Activated naive CD8-positive, alpha-beta T cell treated with anti-CD3 and anti-CD28 coated beads, Interleukin-2, amount 10 ng/mL, durations not matched to agents 7 days and 5 days (primary cell): ENCODE data around the gene ELMO2. TPM values are rescaled to one million over a fixed set of nuclear protein-coding genes. Genes with fewer than 3 reads are reported as not detected.

Experiments
- ATAC-seq: fragments of 150-1000 bp; cut with Tn5 transposase; one replicate; pipeline ENCODE4 v1.10.0; 2021; ENCODE audit warnings: low read depth, moderate library complexity
- POLR2A ChIA-PET: fragments of 350-600 bp; sonication (Branson Sonifier 250); formaldehyde crosslinking; loops from one replicate; lab custom pipeline; 2021; ENCODE audit warnings: antibody characterized with exemption; lab: Charles Lee
- DNase-seq: peaks from one replicate; pipeline ENCODE4 v3.0.0; 2021
- H3K27ac Mint-ChIP-seq: one replicate; pipeline ENCODE4 v1.8.0; 2022; ENCODE audit warnings: mild to moderate bottlenecking, mixed read lengths
- H3K27me3 Mint-ChIP-seq: one replicate; pipeline ENCODE4 v1.8.0; 2022; ENCODE audit warnings: mild to moderate bottlenecking, moderate library complexity, mixed read lengths
- H3K36me3 Mint-ChIP-seq: one replicate; pipeline ENCODE4 v1.8.0; 2021; ENCODE audit warnings: mild to moderate bottlenecking, mixed read lengths
- H3K4me1 Mint-ChIP-seq: one replicate; pipeline ENCODE4 v1.8.0; 2021; ENCODE audit warnings: mixed read lengths
- H3K4me3 Mint-ChIP-seq: one replicate; pipeline ENCODE4 v1.8.0; 2022; ENCODE audit warnings: mild to moderate bottlenecking, moderate library complexity, mixed read lengths
- H3K9me3 Mint-ChIP-seq: one replicate; pipeline ENCODE4 v1.8.0; 2021; ENCODE audit warnings: mixed read lengths
- total RNA-seq, 2 experiments: library from RNA; stranded (reverse); gene quantifications; one replicate each; pipeline ENCODE4 v1.2.3, GENCODE V29; 2021

The ELMO2 gene
- total RNA-seq, 2 experiments from 2014 or later = 66.8 to 75.2 TPM

DNA sequence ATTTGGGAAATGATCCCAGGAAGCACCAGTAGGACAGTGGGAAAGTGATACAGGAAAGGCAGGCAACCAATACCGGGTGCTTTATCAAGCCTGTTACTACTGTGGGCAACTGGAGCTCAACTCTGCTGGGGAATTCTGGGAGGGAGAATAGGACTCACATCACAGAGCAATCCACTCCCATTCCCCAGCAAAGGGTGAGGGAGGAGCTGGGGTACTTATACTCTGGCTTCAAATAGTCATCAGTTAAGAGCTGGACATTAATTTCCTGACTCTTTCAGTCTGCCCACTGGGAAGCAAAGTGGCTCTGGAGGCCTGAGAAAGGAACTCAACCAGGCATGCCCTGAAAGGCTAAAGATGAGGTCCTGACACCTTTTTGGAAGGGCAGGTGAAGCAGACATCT, 80.6 kb downstream of the ELMO2 start:
- Mint-ChIP-seq H3K27me3 (peaks cover 6% of the 10 kb centered on the region), H3K4me1 (no peaks in the 10 kb centered on the region)
- POLR2A ChIA-PET = no interaction called here

DNA sequence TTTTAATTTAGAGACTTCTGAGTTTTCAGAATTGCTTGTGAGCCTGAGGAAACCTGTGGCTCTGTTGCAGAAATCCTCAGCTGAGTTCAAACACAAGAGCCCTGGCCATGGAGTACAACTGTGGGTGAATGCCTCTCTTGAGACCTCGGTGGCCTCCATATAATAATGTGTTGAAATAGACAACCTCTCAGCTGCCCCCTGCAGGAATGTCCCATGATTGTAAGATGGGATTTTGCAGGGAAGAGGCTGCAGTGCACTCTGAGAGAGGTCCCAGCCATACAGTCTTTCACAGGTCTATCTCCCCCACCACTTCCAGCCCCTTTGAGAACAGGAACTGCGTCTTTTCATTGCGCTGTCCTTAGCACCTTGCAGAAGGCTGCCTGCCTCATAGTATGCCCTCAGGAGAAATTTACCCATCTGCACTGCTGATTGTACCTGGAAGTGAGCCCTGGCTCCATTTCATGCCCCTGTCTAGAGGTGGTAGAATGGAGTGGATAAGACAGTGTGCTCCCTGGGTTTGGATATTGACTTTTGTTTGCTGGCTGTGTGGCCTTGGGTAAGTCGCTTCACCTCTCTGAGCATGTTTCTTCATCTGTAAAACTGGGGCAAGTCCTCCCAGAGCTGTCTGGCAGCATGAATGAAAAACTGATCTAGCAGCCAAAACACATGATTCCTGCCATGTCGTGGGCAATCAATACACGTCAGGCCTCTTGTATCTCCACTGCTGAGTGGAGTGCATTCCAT, 81.3 kb downstream of the ELMO2 start:
- H3K27me3 Mint-ChIP-seq = peaks cover 7% of the 10 kb centered on the region
- H3K36me3 Mint-ChIP-seq = no peaks in the 10 kb centered on the region
- no peak overlapping the region for H3K4me3 Mint-ChIP-seq
- POLR2A ChIA-PET = no interaction called here
- H3K9me3 Mint-ChIP-seq = no peaks in the 10 kb centered on the region
- no peak overlapping the region for H3K27ac Mint-ChIP-seq
- DNase-seq = no peak
- H3K4me1 Mint-ChIP-seq = no peaks in the 10 kb centered on the region
- no peak for ATAC-seq

More for the DNA sequence above, 80.6 kb downstream of the ELMO2 start:
- no peaks in the 10 kb centered on the region for H3K9me3 Mint-ChIP-seq
- H3K27ac Mint-ChIP-seq = no peak overlapping the region
- H3K36me3 Mint-ChIP-seq = no peaks in the 10 kb centered on the region
- ATAC-seq (no peak), DNase-seq (no peak)
- no peak overlapping the region for H3K4me3 Mint-ChIP-seq

DNA sequence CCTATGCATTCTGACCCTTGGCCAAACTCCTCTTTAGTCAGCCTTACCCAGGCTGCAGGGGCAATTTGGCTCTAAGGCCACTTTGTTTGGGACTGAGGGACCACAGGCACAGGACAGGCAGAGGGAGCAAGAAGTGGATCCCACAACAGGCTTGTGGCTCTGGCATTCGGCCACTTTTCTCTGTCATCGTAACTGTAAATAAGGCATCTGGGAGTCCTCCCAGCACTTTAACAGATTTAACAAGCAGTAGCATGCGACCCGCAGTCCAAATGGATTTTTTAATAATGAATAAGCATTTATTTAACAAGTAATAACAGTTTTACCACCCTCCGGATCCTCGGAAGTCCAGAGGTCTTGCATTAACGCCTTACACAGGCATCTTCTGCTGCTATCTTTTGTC, 82.0 kb downstream of the ELMO2 start:
- Mint-ChIP-seq H3K4me3 (no peak overlapping the region), H3K36me3 (no peaks in the 10 kb centered on the region), H3K27me3 (peaks cover 10% of the 10 kb centered on the region), H3K27ac (no peak overlapping the region), H3K4me1 (no peaks in the 10 kb centered on the region), H3K9me3 (no peaks in the 10 kb centered on the region)
- ATAC-seq = no peak
- POLR2A ChIA-PET = no interaction called here
- DNase-seq = no peak

DNA sequence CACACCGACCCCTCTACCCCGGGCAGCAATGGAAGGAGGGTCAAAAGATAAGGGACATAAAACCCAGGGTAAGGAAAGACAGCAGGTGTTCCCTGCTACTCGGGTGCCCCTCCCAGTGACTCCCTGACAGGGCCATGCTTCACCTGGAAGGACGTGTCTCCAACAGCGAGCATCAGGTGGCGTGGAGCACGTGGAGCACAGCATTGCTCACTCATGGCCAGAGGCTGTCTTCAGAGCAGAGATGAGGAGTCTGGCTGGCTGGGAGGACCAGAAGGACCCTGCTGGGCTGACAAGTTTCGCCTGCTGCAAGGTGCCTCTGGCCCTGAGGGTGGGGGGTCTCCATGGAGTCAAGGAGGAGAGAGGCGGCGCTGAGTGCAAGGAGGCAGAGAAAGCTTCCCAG, 82.9 kb downstream of the ELMO2 start:
- Mint-ChIP-seq H3K27ac (no peak overlapping the region), H3K4me1 (no peaks in the 10 kb centered on the region), H3K27me3 (peaks cover 15% of the 10 kb centered on the region), H3K4me3 (no peak overlapping the region), H3K36me3 (no peaks in the 10 kb centered on the region), H3K9me3 (no peaks in the 10 kb centered on the region)
- ATAC-seq (no peak), DNase-seq (no peak)
- POLR2A ChIA-PET = no interaction called here

DNA sequence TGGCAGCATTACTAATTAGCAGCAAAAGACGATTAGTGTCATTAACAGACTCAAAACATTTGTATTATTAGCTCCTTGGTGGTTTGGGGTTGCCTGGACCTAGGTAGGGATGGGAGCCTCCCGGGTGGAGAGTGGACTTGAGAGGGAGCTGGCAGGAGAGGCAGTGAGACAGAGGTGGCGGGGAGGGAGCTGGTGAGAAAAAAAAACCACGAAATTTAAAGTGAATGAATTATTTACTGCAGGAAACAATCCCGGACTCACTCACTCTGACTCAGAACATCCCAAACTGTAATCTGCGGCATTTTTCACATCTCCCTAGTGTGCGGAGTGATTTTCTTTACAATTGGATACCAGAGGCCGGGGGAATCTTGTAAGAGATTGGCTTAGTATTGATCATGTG, 83.8 kb downstream of the ELMO2 start:
- Mint-ChIP-seq H3K27me3 (peaks cover 19% of the 10 kb centered on the region), H3K36me3 (no peaks in the 10 kb centered on the region), H3K27ac (no peak overlapping the region), H3K9me3 (no peaks in the 10 kb centered on the region), H3K4me1 (no peaks in the 10 kb centered on the region), H3K4me3 (no peak overlapping the region)
- POLR2A ChIA-PET = no interaction called here
- DNase-seq (no peak), ATAC-seq (no peak)

DNA sequence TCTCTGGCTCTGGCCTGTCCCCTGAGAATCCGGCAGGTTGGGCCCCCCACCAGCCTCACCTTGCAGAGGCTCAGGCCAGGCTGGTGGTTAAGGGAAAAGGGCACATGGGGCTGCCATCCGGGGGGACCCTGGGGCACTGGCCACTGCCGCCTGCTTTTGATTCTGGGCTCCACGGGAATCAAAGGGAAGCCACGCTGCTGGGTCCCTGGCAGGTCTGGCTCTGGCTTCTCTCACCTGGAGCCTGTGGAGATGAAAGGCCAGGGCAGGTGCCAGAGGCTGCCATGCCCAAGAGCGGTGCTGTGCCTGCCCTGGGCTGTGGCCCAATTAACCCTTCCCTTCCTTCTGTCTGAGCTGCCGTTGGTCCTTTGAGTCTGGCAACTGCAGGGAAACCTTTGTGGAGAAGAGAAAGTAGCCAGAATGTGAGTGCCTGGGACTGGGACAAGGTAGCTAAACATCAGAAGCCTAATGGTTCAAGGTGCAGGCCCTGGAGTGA, 88.7 kb downstream of the ELMO2 start:
- POLR2A ChIA-PET = no interaction called here
- ATAC-seq (no peak), DNase-seq (no peak)
- peaks cover 52% of the 10 kb centered on the region for H3K27me3 Mint-ChIP-seq
- H3K4me1 Mint-ChIP-seq = no peaks in the 10 kb centered on the region
- H3K9me3 Mint-ChIP-seq = no peaks in the 10 kb centered on the region
- no peaks in the 10 kb centered on the region for H3K36me3 Mint-ChIP-seq
- H3K27ac Mint-ChIP-seq = no peak overlapping the region
- no peak overlapping the region for H3K4me3 Mint-ChIP-seq

DNA sequence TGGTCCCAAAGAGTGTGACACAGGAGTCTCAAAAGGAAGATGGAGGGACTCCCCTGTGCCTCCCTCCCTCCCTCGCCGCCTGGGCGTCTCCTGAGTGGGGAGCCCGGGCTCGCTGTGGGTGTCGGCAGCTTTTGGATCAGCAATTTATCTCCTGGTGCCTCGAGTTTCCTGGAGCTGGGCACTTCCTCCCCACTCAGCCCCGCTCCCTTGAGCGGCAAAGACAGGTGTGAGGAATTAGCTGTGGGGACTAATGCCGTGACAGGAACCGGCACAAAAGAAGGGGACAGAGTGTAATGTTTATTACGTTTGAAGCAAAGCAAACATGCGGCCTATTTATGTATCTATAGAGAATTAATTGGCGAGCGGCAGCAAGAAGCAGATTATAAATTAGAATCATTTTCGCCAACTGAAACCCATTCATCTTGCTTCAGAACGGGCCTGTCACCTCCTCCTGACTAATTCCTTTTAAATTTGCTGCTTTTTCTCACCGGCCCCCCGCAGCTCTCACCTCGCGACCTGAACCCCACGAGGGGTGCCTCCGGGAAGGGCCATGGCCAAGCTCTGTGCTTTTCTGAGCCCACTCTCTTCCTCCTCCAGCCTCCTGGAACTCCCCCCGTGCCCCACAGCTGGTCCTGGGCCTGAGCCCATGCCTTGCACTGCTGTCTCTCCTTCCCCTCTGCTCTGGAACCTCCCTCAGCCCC, 89.3 kb downstream of the ELMO2 start:
- H3K27ac Mint-ChIP-seq = no peak overlapping the region
- no peaks in the 10 kb centered on the region for H3K36me3 Mint-ChIP-seq
- DNase-seq (no peak), ATAC-seq (no peak)
- H3K4me1 Mint-ChIP-seq = peaks cover under 1% of the 10 kb centered on the region
- H3K4me3 Mint-ChIP-seq = no peak overlapping the region
- POLR2A ChIA-PET = no interaction called here
- H3K27me3 Mint-ChIP-seq = peaks cover 55% of the 10 kb centered on the region
- H3K9me3 Mint-ChIP-seq = no peaks in the 10 kb centered on the region

Other genes starting within 250 kb of the ELMO2 start
- gene CDH22, start 98.1 kb downstream of the ELMO2 start, total RNA-seq = not detected
- 1 to 10 TPM; 1.9 to 2.1 TPM for gene ZNF334, start 106.9 kb upstream of the ELMO2 start, total RNA-seq
- gene OCSTAMP, start 144.0 kb upstream of the ELMO2 start, total RNA-seq = not detected
- gene SLC13A3, start 244.8 kb upstream of the ELMO2 start, total RNA-seq = under 1 TPM; 0.26 to 0.30 TPM